ENCODE results near the gene KLHL4. TPM values are rescaled to one million over a fixed set of nuclear protein-coding genes. Genes with fewer than 3 reads are reported as not detected.

Gene KLHL4
- total and polyA plus RNA-seq, 10 of the 15 experiments (the other 5 are each of a cell fraction or from before 2014, with no cell fraction given), result 0.03 TPM; not detected in 8

DNA sequence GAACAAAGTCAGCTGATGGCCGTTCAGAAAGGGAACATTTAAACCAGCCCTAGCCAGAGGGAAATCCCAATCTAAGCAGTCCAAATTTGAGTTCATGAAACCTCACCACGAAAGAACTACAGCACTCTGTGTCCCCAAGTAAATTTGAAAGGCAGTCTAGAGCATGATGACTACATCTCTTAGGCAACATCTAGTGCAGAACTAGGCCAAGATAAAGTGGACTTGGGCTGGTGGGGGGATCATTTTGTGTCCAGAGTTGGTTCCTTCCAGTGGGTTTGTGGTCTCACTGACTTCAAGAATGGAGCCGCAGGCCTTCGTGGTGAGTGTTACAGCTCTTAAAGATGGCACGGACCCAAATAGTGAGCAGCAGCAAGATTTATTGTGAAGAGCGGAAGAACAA lies 64.9 kb downstream of the KLHL4 start:
- FAIRE-seq, result no peak
- in situ Hi-C loops (cut with MboI), result no loop called here
- Histone ChIP-seq H2AFZ (ENCODE audit: control insufficient read depth, low read depth, low read length) (no peak overlapping the region), H3K9ac (ENCODE audit: control insufficient read depth, insufficient read depth, low read length) (no peak overlapping the region), H3K79me2 (ENCODE audit: control insufficient read depth, insufficient read depth, low read length) (no peaks in the 10 kb centered on the region), H3K4me3 (no peak overlapping the region), H3K36me3 (ENCODE audit: control insufficient read depth in 2 of 2, insufficient read depth in 2 of 2, low read length in 1 of 2) (no peaks in the 10 kb centered on the region), H3K27me3 (replicated peaks in 1 of 2; ENCODE audit: control insufficient read depth in 2 of 2, insufficient read depth in 2 of 2, low read length in 1 of 2) (no peaks in the 10 kb centered on the region), H3K9me3 (replicated peaks; ENCODE audit: control insufficient read depth, insufficient read depth, low read length) (no peaks in the 10 kb centered on the region), H3K4me1 (ENCODE audit: control insufficient read depth, insufficient read depth, low read length) (no peaks in the 10 kb centered on the region), H3K27ac (ENCODE audit: control insufficient read depth, insufficient read depth) (no peak overlapping the region), H3K4me2 (ENCODE audit: control insufficient read depth, insufficient read depth) (no peak overlapping the region), H4K20me1 (ENCODE audit: control insufficient read depth, insufficient read depth) (no peaks in the 10 kb centered on the region)
- BruUV-seq (replicated peaks), result no TSS peak
- ChIA-PET SMC1A (ENCODE audit: uncharacterized antibody, unreplicated experiment) (no interaction called here), POLR2A (no interaction called here), CTCF (interaction anchor here (2.4 kb wide), 1 partner anchor 12 kb away, joined by 8 read pairs; no protein-coding TSS in a partner anchor), RAD21 (ENCODE audit: unreplicated experiment) (no interaction called here)
- TF ChIP-seq NR2C1 (IDR thresholded peaks at IDR 0.05) (no peak), NRF1 (conservative IDR thresholded peaks at IDR 0.05; ENCODE audit: low read depth, low read length) (no peak), TCF12 (IDR thresholded peaks at IDR 0.05; ENCODE audit: low read depth, low read length) (no peak), PAX5 (IDR thresholded peaks at IDR 0.05; ENCODE audit: borderline replicate concordance, low read depth, low read length) (no peak), TAF1 (IDR thresholded peaks at IDR 0.05; ENCODE audit: borderline replicate concordance, low read depth, low read length) (no peak), JUNB (IDR thresholded peaks at IDR 0.05) (no peak), EGR1 (IDR thresholded peaks at IDR 0.05; ENCODE audit: borderline replicate concordance in 1 of 2, low read depth in 2 of 2, low read length in 2 of 2) (no peak), FOS (IDR thresholded peaks at IDR 0.05; ENCODE audit: borderline replicate concordance, extremely low read depth, insufficient read length) (no peak), RELB (IDR thresholded peaks at IDR 0.05; ENCODE audit: low read depth) (no peak), PML (IDR thresholded peaks at IDR 0.05; ENCODE audit: low read length) (no peak), HDAC6 (IDR thresholded peaks at IDR 0.05; ENCODE audit: unreplicated experiment) (no peak), ZNF384 (IDR thresholded peaks at IDR 0.05; ENCODE audit: borderline replicate concordance, low read depth, low read length) (no peak)
- TF ChIP-seq, protein P1, sequence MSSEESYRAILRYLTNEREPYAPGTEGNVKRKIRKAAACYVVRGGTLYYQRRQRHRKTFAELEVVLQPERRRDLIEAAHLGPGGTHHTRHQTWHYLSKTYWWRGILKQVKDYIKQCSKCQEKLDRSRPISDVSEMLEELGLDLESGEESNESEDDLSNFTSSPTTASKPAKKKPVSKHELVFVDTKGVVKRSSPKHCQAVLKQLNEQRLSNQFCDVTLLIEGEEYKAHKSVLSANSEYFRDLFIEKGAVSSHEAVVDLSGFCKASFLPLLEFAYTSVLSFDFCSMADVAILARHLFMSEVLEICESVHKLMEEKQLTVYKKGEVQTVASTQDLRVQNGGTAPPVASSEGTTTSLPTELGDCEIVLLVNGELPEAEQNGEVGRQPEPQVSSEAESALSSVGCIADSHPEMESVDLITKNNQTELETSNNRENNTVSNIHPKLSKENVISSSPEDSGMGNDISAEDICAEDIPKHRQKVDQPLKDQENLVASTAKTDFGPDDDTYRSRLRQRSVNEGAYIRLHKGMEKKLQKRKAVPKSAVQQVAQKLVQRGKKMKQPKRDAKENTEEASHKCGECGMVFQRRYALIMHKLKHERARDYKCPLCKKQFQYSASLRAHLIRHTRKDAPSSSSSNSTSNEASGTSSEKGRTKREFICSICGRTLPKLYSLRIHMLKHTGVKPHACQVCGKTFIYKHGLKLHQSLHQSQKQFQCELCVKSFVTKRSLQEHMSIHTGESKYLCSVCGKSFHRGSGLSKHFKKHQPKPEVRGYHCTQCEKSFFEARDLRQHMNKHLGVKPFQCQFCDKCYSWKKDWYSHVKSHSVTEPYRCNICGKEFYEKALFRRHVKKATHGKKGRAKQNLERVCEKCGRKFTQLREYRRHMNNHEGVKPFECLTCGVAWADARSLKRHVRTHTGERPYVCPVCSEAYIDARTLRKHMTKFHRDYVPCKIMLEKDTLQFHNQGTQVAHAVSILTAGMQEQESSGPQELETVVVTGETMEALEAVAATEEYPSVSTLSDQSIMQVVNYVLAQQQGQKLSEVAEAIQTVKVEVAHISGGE (CRISPR knock-in tag; IDR thresholded peaks at IDR 0.05), result no peak
- TF ChIP-seq, protein P2, sequence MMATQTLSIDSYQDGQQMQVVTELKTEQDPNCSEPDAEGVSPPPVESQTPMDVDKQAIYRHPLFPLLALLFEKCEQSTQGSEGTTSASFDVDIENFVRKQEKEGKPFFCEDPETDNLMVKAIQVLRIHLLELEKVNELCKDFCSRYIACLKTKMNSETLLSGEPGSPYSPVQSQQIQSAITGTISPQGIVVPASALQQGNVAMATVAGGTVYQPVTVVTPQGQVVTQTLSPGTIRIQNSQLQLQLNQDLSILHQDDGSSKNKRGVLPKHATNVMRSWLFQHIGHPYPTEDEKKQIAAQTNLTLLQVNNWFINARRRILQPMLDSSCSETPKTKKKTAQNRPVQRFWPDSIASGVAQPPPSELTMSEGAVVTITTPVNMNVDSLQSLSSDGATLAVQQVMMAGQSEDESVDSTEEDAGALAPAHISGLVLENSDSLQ (IDR thresholded peaks at IDR 0.05), result no peak
- DNase-seq (ENCODE audit: low read depth, low spot score), result no peak
- intact Hi-C loops (cut with micrococcal nuclease; ENCODE audit: unreplicated experiment), result loop anchor here (5.0 to 10.0 kb wide), 2 partner anchors 80 to 1032 kb away; no protein-coding TSS in a partner anchor
- 34% methylated on average over 6 of the region's 6 CpGs for WGBS (ENCODE audit: insufficient coverage, insufficient replicate concordance, low lambda C conversion rate, missing lambda C conversion rate)
- ATAC-seq, result no peak
